ENCODE data around the gene ALG9.
"Not testable (repeated sequence)": the region's sequence is repeated elsewhere in the genome, so short reads cannot be mapped to it uniquely, and the experiment has no call there.

The ALG9 gene

GRCh38 chr11:111777094-111778046 is 94.0 kb downstream of the ALG9 start:
- TF ChIP-seq CTCF (conservative IDR thresholded peaks at IDR 0.05; ENCODE audit: control insufficient read depth, insufficient read depth, low read depth, low read length) = peak; percentile 81
- DNase-seq (ENCODE audit: low read depth) = peak; percentile 82

GRCh38 chr11:111776398-111777093 is 94.8 kb downstream of the ALG9 start:
- no peak for DNase-seq (ENCODE audit: low read depth)
- TF ChIP-seq CTCF (conservative IDR thresholded peaks at IDR 0.05; ENCODE audit: control insufficient read depth, insufficient read depth, low read depth, low read length) = no peak
- no peak overlapping the region for H3K4me3 ChIP-seq (ENCODE audit: control insufficient read depth, low read depth, low read length)

More at GRCh38 chr11:111777094-111778046, 94.0 kb downstream of the ALG9 start:
- no peak overlapping the region for H3K4me3 ChIP-seq (ENCODE audit: control insufficient read depth, low read depth, low read length)

DNA sequence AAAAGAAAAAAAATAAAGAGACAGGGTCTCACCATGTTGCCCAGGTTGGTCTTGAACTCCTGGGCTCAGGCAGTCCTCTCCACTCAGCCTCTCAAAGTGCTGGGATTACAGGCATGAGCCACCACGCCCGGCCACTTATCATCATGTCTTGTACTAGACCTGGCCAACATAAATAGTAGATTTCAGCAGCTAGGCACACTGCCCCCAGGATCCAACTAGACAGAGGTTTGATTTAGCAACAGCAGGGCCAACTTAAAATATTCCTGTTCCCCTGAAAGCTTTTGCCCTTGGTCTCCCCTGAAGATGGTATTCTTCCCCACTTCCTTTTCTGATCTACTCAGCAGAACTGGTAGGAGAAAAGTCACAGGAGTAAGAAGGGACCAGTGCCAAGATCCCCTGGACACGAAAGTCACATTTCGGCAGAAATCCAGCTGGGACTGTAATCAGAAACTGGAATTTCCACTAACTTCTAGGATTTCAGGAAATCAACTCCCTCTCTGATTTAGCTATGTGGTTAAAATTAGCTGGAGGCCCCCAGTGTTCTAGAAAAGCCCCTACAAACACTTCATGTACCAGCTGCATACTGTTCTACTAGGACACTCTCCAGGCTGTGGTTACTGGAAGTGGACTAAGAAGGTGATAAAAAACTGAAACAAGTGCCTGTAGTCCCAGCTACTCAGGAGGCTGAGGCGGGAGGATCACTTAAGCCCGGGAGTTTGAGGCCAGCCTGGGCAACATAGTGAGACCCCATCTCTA is 96.2 kb downstream of the ALG9 start:
- no peak for TF ChIP-seq CTCF (conservative IDR thresholded peaks at IDR 0.05; ENCODE audit: control insufficient read depth, insufficient read depth, low read depth, low read length)
- H3K4me3 ChIP-seq (ENCODE audit: control insufficient read depth, low read depth, low read length) = no peak overlapping the region
- peak; percentile 35 for DNase-seq (ENCODE audit: low read depth)

DNA sequence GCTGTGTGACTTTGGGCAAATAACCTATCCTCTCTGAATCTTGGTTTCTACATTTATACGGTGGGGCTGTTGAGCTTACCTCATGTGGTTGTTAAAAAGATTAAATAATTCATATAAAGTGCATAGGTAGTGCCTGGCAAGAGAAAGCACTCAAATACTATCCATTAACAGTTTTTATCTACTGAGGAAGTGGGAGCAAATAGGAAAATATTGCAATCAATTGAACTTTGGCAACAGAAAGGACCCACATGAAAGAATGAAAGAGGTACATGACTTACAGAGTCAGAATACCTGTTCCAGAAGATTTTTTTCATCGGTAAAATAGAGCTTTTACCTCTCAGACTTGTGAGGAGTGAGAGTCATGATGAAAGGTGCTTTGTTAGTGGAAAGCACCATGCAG is 98.8 kb downstream of the ALG9 start:
- no peak overlapping the region for H3K4me3 ChIP-seq (ENCODE audit: control insufficient read depth, low read depth, low read length)
- TF ChIP-seq CTCF (conservative IDR thresholded peaks at IDR 0.05; ENCODE audit: control insufficient read depth, insufficient read depth, low read depth, low read length) = no peak
- DNase-seq (ENCODE audit: low read depth) = no peak

- not testable (repeated sequence) for DNase-seq (ENCODE audit: low read depth); H3K4me3 ChIP-seq (ENCODE audit: control insufficient read depth, low read depth, low read length)
Measured at GRCh38 chr11:111771205-111771604, 100.2 kb downstream of the ALG9 start.

DNA sequence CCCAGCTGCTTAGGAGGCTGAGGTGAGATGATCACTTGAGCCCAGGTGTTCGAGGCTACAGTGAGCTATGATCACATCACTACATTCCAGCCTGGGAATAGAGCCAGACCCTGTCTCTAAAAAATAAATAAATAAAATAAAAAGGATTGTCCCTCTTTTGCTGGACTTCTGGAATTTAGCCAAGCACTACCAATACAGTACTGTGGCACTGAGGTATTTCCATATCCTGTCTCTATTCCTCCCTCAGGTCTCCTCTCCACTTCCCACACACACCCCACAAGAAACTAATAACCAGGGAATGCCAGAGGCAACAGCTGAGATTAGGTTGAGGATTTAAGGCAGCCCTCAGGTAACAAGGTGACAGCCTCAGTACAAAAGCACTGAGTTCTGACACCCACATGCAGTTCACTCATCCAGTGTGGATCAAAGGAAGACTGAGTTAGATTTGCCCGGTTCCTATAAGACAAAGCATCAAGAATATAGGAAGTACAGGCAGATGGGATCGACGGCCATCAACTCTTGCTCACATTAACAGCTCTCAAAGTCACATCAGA is 100.7 kb downstream of the ALG9 start:
- no peak for DNase-seq (ENCODE audit: low read depth)
- no peak overlapping the region for H3K4me3 ChIP-seq (ENCODE audit: control insufficient read depth, low read depth, low read length)
- TF ChIP-seq CTCF (conservative IDR thresholded peaks at IDR 0.05; ENCODE audit: control insufficient read depth, insufficient read depth, low read depth, low read length) = no peak

Data from fibroblast of mammary gland (primary cell).